NCI-H82 treated with DMSO at 0.1 percent for 48 hours (cell line): Measurements from ENCODE around the gene C12orf76.
"Not testable (repeated sequence)": the region's sequence is repeated elsewhere in the genome, so short reads cannot be mapped to it uniquely, and the experiment has no call there.

Experiments used
- DNase-seq: peaks from one replicate; lab custom pipeline; 2025; ENCODE audit not compliant: unreplicated experiment; lab: John Stamatoyannopoulos, UW

The C12orf76 gene

GRCh38 chr12:110065540-110065939 lies 17.2 kb upstream of the C12orf76 start:
- no peak for DNase-seq

- no peak for DNase-seq
Observed at GRCh38 chr12:110062241-110062640, 13.9 kb upstream of the C12orf76 start.

GRCh38 chr12:110059651-110060000 lies 11.3 kb upstream of the C12orf76 start:
- no peak for DNase-seq

GRCh38 chr12:110058875-110059615 lies 10.7 kb upstream of the C12orf76 start:
- peak; percentile 15 for DNase-seq

- not testable (repeated sequence) for DNase-seq
Observed at GRCh38 chr12:110056643-110057042, 8.3 kb upstream of the C12orf76 start.

- not testable (repeated sequence) for DNase-seq
Observed at GRCh38 chr12:110055375-110056352, 7.3 kb upstream of the C12orf76 start.

- no peak for DNase-seq
Observed at GRCh38 chr12:110050927-110051326, 2.6 kb upstream of the C12orf76 start.

- DNase-seq, result not testable (repeated sequence)
Observed at GRCh38 chr12:110049666-110050065, 1.3 kb upstream of the C12orf76 start.

GRCh38 chr12:110049034-110049433 lies 712 bp upstream of the C12orf76 start:
- DNase-seq, result not testable (repeated sequence)

- no peak for DNase-seq
Observed at GRCh38 chr12:110047297-110047940, 903 bp downstream of the C12orf76 start.

- no peak for DNase-seq
Observed at GRCh38 chr12:110046451-110047187, 1.7 kb downstream of the C12orf76 start.

- DNase-seq, result no peak
Observed at GRCh38 chr12:110042264-110042663, 6.1 kb downstream of the C12orf76 start.

GRCh38 chr12:110039085-110039807 lies 9.1 kb downstream of the C12orf76 start:
- no peak for DNase-seq

- no peak for DNase-seq
Observed at GRCh38 chr12:110038741-110039084, 9.6 kb downstream of the C12orf76 start.

- DNase-seq, result no peak
Observed at GRCh38 chr12:110037315-110037714, 11.0 kb downstream of the C12orf76 start.

GRCh38 chr12:110035534-110036104 lies 12.7 kb downstream of the C12orf76 start:
- no peak for DNase-seq

- no peak for DNase-seq
Observed at GRCh38 chr12:110033888-110034287, 14.4 kb downstream of the C12orf76 start.

- DNase-seq, result no peak
Observed at GRCh38 chr12:110029290-110029815, 19.0 kb downstream of the C12orf76 start.

GRCh38 chr12:110028323-110028722 lies 20.0 kb downstream of the C12orf76 start:
- no peak for DNase-seq

GRCh38 chr12:110024051-110024450 lies 24.3 kb downstream of the C12orf76 start:
- no peak for DNase-seq
